B cell (primary cell): Measurements from ENCODE around the gene GRIK3. TPM values are rescaled to one million over a fixed set of nuclear protein-coding genes. Genes with fewer than 3 reads are reported as not detected.

Experiments
- ATAC-seq: fragments of 200-7000 bp; cut with Tn5 transposase; one replicate; pipeline ENCODE4 v1.10.0; 2021; ENCODE audit warnings: low read depth, mild to moderate bottlenecking, moderate number of reproducible peaks, moderate library complexity
- CTCF ChIA-PET: fragments of 350-600 bp; sonication (Branson Sonifier 250); formaldehyde crosslinking; loops from one replicate; lab custom pipeline; 2021; ENCODE audit warnings: antibody characterized with exemption, inconsistent platforms; lab: Charles Lee
- POLR2A ChIA-PET: fragments of 350-600 bp; sonication (Branson Sonifier 250); formaldehyde crosslinking; loops from one replicate; lab custom pipeline; 2021; ENCODE audit warnings: antibody characterized with exemption; lab: Charles Lee
- DNase-seq: peaks from one replicate; pipeline ENCODE4 v3.0.0; 2013
- H2AFZ ChIP-seq: 2 replicates; pipeline ENCODE4 v1.6.1; 2012; ENCODE audit warnings: mild to moderate bottlenecking, low read depth, low read length; ENCODE audit not compliant: insufficient read depth, poor library complexity, severe bottlenecking
- H3K27ac ChIP-seq, 2 donors: 1 replicate in 1 of 2; 2 replicates in 1 of 2; pipeline ENCODE4 v1.5.1; 2012 to 2013; ENCODE audit warnings: low read length in 2 of 2, mild to moderate bottlenecking in 2 of 2, moderate library complexity in 1 of 2
- H3K27me3 ChIP-seq, 4 experiments: fragments of 200-600 bp in 1 of 4; sonication (generic) in 1 of 4; replicated peaks in 1 of 4; 1 replicate in 2 of 4; 2 replicates in 2 of 4; pipeline versions ENCODE4 v1.6.1 to v1.7.0; 2013 to 2016; ENCODE audit warnings: low read length in 3 of 4, mild to moderate bottlenecking in 2 of 4, mixed read lengths in 1 of 4, moderate library complexity in 1 of 4; ENCODE audit not compliant: insufficient read depth in 4 of 4, control insufficient read depth in 3 of 4; ENCODE audit errors: control extremely low read depth in 1 of 4
- H3K36me3 ChIP-seq, 2 experiments: replicated peaks in 1 of 2; 1 replicate in 1 of 2; 2 replicates in 1 of 2; pipeline versions ENCODE4 v1.6.1 to v1.7.1; 2013; ENCODE audit warnings: low read length in 1 of 2; ENCODE audit not compliant: insufficient read depth in 2 of 2, control insufficient read depth in 1 of 2; ENCODE audit errors: control extremely low read depth in 1 of 2, extremely low read depth in 1 of 2
- H3K4me1 ChIP-seq, 2 donors: fragments of 200-600 bp in 1 of 2; sonication (generic) in 1 of 2; 1 replicate in 1 of 2; 2 replicates in 1 of 2; pipeline versions ENCODE4 v1.5.1 to v1.6.1; 2013 to 2017; ENCODE audit warnings: low read length in 2 of 2; ENCODE audit not compliant: control insufficient read depth in 2 of 2, insufficient read depth in 2 of 2
- H3K4me2 ChIP-seq: replicated peaks from 2 replicates; pipeline ENCODE3; 2012; ENCODE audit warnings: mild to moderate bottlenecking, low read depth, low read length; ENCODE audit not compliant: poor library complexity, severe bottlenecking
- H3K4me3 ChIP-seq, 5 experiments: fragments of 200-600 bp in 1 of 5; sonication (generic) in 1 of 5; 1 replicate in 3 of 5; 2 replicates in 2 of 5; pipeline versions ENCODE4 v1.5.1 to v1.7.0; 2011 to 2016; ENCODE audit warnings: low read length in 4 of 5, mild to moderate bottlenecking in 4 of 5, low read depth in 2 of 5, control low read depth in 1 of 5, moderate library complexity in 1 of 5; ENCODE audit not compliant: insufficient read depth in 1 of 5; ENCODE audit errors: control extremely low read depth in 1 of 5, extremely low read depth in 1 of 5
- H3K79me2 ChIP-seq: fragments of 200-600 bp; sonication (generic); one replicate; pipeline ENCODE4 v1.6.0; 2016; ENCODE audit warnings: low read length; ENCODE audit not compliant: control insufficient read depth, insufficient read depth
- H3K9ac ChIP-seq: fragments of 200-600 bp; sonication (generic); 2 replicates; pipeline ENCODE4 v1.6.1; 2017; ENCODE audit warnings: mild to moderate bottlenecking, low read length, moderate library complexity
- H3K9me3 ChIP-seq, 3 donors: one replicate each; pipeline versions ENCODE4 v1.6.1 to v1.7.1; 2013; ENCODE audit warnings: low read length in 2 of 3; ENCODE audit not compliant: control insufficient read depth in 2 of 3, insufficient read depth in 1 of 3; ENCODE audit errors: control extremely low read depth in 1 of 3
- H4K20me1 ChIP-seq: 2 replicates; pipeline ENCODE4 v1.6.0; 2012; ENCODE audit warnings: mild to moderate bottlenecking, low read length; ENCODE audit not compliant: insufficient read depth, control insufficient read depth, poor library complexity, severe bottlenecking
- H3K27ac Mint-ChIP-seq: one replicate; pipeline ENCODE4 v1.8.0; 2021; ENCODE audit warnings: mixed read lengths
- H3K27me3 Mint-ChIP-seq: one replicate; pipeline ENCODE4 v1.8.0; 2021; ENCODE audit warnings: mixed read lengths
- H3K4me1 Mint-ChIP-seq: one replicate; pipeline ENCODE4 v1.8.0; 2021; ENCODE audit warnings: mixed read lengths
- H3K4me3 Mint-ChIP-seq: one replicate; pipeline ENCODE4 v1.8.0; 2021; ENCODE audit warnings: mixed read lengths
- H3K9me3 Mint-ChIP-seq: one replicate; pipeline ENCODE4 v1.8.0; 2022; ENCODE audit warnings: mixed read lengths; ENCODE audit not compliant: insufficient read depth
- CTCF ChIP-seq: fragments of 200-600 bp; IDR thresholded peaks from one replicate; pipeline ENCODE4 v1.8.0; 2022; ENCODE audit warnings: antibody characterized with exemption, mild to moderate bottlenecking
- EZH2 ChIP-seq: IDR thresholded peaks from 2 replicates; pipeline ENCODE4 v1.6.1; 2012; ENCODE audit warnings: borderline replicate concordance, low read depth, mild to moderate bottlenecking, moderate library complexity, low read length; ENCODE audit not compliant: insufficient read depth, poor library complexity, severe bottlenecking
- WGBS: methylation state at CpG from one replicate; pipeline ENCODE4 v1.1.5; 2013; ENCODE audit warnings: missing lambda C conversion rate; ENCODE audit not compliant: insufficient coverage; 5-methylcytosine and 5-hydroxymethylcytosine counted together
- intact Hi-C: fragments of 100-400 bp; cut with micrococcal nuclease; formaldehyde crosslinking; loops from one replicate; pipeline ENCODE4 v1.10.0; 2022
- polyA plus RNA-seq: library from polyadenylated mRNA; depleted of rRNA; stranded (reverse); fragments of >200 nt; gene quantifications from 2 replicates; pipeline ENCODE4 v1.2.3, GENCODE V29; 2012
- total RNA-seq, 2 donors: library from RNA; stranded (reverse); fragments of 120-200 nt in 1 of 2; gene quantifications; 1 replicate in 1 of 2; 2 replicates in 1 of 2; pipeline versions ENCODE4 v1.2.3 to v1.2.4, GENCODE V29; 2013 to 2022

The GRIK3 gene
- total and polyA plus RNA-seq, 2 donors (not counting 1 experiment from before 2014, with no cell fraction given), result 0.12 to 1.5 TPM

GRCh38 chr1:36859926-36860325 lies 174.4 kb downstream of the GRIK3 start:
- intact Hi-C loops, result loop anchor here (10.0 kb wide), 1 partner anchor 575 kb away; no protein-coding TSS in a partner anchor
- H4K20me1 ChIP-seq, result no peaks in the 10 kb centered on the region
- no peak overlapping the region for H3K4me3 Mint-ChIP-seq
- H3K27ac Mint-ChIP-seq, result no peak overlapping the region
- no peaks in the 10 kb centered on the region for H3K79me2 ChIP-seq
- H3K4me2 ChIP-seq, result no peak overlapping the region
- H3K27me3 Mint-ChIP-seq, result peaks cover 15% of the 10 kb centered on the region
- no peak for ATAC-seq
- DNase-seq, result no peak
- no peak overlapping the region for H2AFZ ChIP-seq
- no peaks in the 10 kb centered on the region for H3K36me3 ChIP-seq
- no peak overlapping the region for H3K4me3 ChIP-seq
- WGBS, result 81% methylated on average over 10 of the region's 10 CpGs
- H3K4me1 Mint-ChIP-seq, result no peaks in the 10 kb centered on the region
- H3K4me1 ChIP-seq, result no peaks in the 10 kb centered on the region
- no peaks in the 10 kb centered on the region for H3K9me3 ChIP-seq
- POLR2A ChIA-PET, result no interaction called here
- CTCF ChIA-PET, result interaction anchor here (0.6 kb wide), 1 partner anchor 111 kb away, joined by 3 read pairs; no protein-coding TSS in a partner anchor
- TF ChIP-seq CTCF, result no peak
- TF ChIP-seq EZH2, result no peak
- H3K9me3 Mint-ChIP-seq, result no peaks in the 10 kb centered on the region
- H3K27ac ChIP-seq, result no peak overlapping the region
- H3K27me3 ChIP-seq, result peaks cover 0 to 2% (median 0%) of the 10 kb centered on the region in 4 experiments
- H3K9ac ChIP-seq, result no peak overlapping the region

- no peak overlapping the region for H3K4me3 ChIP-seq
- CTCF ChIA-PET, result no interaction called here
- H2AFZ ChIP-seq, result no peak overlapping the region
- H3K9ac ChIP-seq, result no peak overlapping the region
- POLR2A ChIA-PET, result no interaction called here
- intact Hi-C loops, result no loop called here
- H3K4me2 ChIP-seq, result no peak overlapping the region
- TF ChIP-seq EZH2 (no peak), CTCF (no peak)
- H3K9me3 ChIP-seq, result no peaks in the 10 kb centered on the region
- Mint-ChIP-seq H3K9me3 (no peaks in the 10 kb centered on the region), H3K27ac (no peak overlapping the region), H3K4me1 (no peaks in the 10 kb centered on the region), H3K4me3 (no peak overlapping the region), H3K27me3 (peaks cover 15% of the 10 kb centered on the region)
- H3K4me1 ChIP-seq, result no peaks in the 10 kb centered on the region
- whole genome bisulfite sequencing, result 85% methylated on average over 14 of the region's 14 CpGs
- ATAC-seq (no peak), DNase-seq (no peak)
- H3K27ac ChIP-seq, result no peak overlapping the region
- no peaks in the 10 kb centered on the region for H3K36me3 ChIP-seq
- no peaks in the 10 kb centered on the region for H3K79me2 ChIP-seq
- H3K27me3 ChIP-seq, result peaks cover 0 to 2% (median 0%) of the 10 kb centered on the region in 4 experiments
- no peaks in the 10 kb centered on the region for H4K20me1 ChIP-seq
Measured at GRCh38 chr1:36858981-36859380, 175.3 kb downstream of the GRIK3 start.
